Lower leg skin (tissue), 3 donors: ENCODE results near the gene PALB2.

Source experiments
- POLR2A ChIP-seq, 2 donors: fragments of 450-650 bp; IDR thresholded peaks; one replicate each; pipeline ENCODE4 v1.6.1; 2016 to 2017; ENCODE audit warnings: antibody characterized with exemption in 2 of 2, mild to moderate bottlenecking in 1 of 2, moderate library complexity in 1 of 2
- TF ChIP-seq, protein P1 (sequence below), 3 donors: fragments of 450-650 bp; IDR thresholded peaks; one replicate each; pipeline ENCODE4 v1.5.1; 2016; ENCODE audit warnings: antibody characterized with exemption in 3 of 3, mild to moderate bottlenecking in 3 of 3, moderate library complexity in 2 of 3

GRCh38 chr16:23557779-23558702, 83.1 kb downstream of the PALB2 start:
- no peak for TF ChIP-seq POLR2A (IDR thresholded peaks at IDR 0.05)
- TF ChIP-seq, protein P1, sequence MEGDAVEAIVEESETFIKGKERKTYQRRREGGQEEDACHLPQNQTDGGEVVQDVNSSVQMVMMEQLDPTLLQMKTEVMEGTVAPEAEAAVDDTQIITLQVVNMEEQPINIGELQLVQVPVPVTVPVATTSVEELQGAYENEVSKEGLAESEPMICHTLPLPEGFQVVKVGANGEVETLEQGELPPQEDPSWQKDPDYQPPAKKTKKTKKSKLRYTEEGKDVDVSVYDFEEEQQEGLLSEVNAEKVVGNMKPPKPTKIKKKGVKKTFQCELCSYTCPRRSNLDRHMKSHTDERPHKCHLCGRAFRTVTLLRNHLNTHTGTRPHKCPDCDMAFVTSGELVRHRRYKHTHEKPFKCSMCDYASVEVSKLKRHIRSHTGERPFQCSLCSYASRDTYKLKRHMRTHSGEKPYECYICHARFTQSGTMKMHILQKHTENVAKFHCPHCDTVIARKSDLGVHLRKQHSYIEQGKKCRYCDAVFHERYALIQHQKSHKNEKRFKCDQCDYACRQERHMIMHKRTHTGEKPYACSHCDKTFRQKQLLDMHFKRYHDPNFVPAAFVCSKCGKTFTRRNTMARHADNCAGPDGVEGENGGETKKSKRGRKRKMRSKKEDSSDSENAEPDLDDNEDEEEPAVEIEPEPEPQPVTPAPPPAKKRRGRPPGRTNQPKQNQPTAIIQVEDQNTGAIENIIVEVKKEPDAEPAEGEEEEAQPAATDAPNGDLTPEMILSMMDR (IDR thresholded peaks at IDR 0.05) = no peak
